GM23248 (cell line): Measurements from ENCODE around the gene RTN4RL1. TPM values are rescaled to one million over a fixed set of nuclear protein-coding genes. Genes with fewer than 3 reads are reported as not detected.

Source experiments
- DNase-seq: peaks from one replicate; pipeline ENCODE4 v3.0.0-alpha.2; 2015
- H2AFZ ChIP-seq: fragments of 200-600 bp; sonication (generic); 2 replicates; pipeline ENCODE4 v1.6.1; 2016; ENCODE audit warnings: antibody characterized with exemption
- H3F3A ChIP-seq: fragments of 200-600 bp; sonication (generic); 2 replicates; pipeline ENCODE4 v1.6.1; 2016; ENCODE audit warnings: mild to moderate bottlenecking, antibody characterized with exemption, mixed run types; ENCODE audit not compliant: insufficient read depth
- H3K27ac ChIP-seq: fragments of 200-600 bp; sonication (generic); 2 replicates; pipeline ENCODE4 v1.5.1; 2016; ENCODE audit warnings: mild to moderate bottlenecking
- H3K27me3 ChIP-seq: fragments of 200-600 bp; sonication (generic); replicated peaks from 2 replicates; pipeline ENCODE4 v1.6.1; 2016; ENCODE audit warnings: mild to moderate bottlenecking; ENCODE audit not compliant: insufficient read depth
- H3K36me3 ChIP-seq: fragments of 200-600 bp; sonication (generic); 2 replicates; pipeline ENCODE4 v1.6.1; 2016; ENCODE audit warnings: low read depth, mild to moderate bottlenecking
- H3K4me1 ChIP-seq: fragments of 200-600 bp; sonication (generic); 2 replicates; pipeline ENCODE4 v1.6.1; 2016; ENCODE audit warnings: mild to moderate bottlenecking; ENCODE audit not compliant: insufficient read depth
- H3K4me2 ChIP-seq: fragments of 200-600 bp; sonication (generic); one replicate; pipeline ENCODE4 v1.6.1; 2016; ENCODE audit warnings: mild to moderate bottlenecking; ENCODE audit not compliant: unreplicated experiment
- H3K4me3 ChIP-seq: fragments of 200-600 bp; sonication (generic); 2 replicates; pipeline ENCODE4 v1.5.1; 2016; ENCODE audit warnings: mild to moderate bottlenecking
- H3K79me2 ChIP-seq: fragments of 200-600 bp; sonication (generic); 2 replicates; pipeline ENCODE4 v1.6.1; 2016; ENCODE audit warnings: mild to moderate bottlenecking; ENCODE audit not compliant: insufficient read depth
- H3K9ac ChIP-seq: fragments of 200-600 bp; sonication (generic); 2 replicates; pipeline ENCODE4 v1.6.1; 2016; ENCODE audit warnings: mild to moderate bottlenecking
- H3K9me2 ChIP-seq: fragments of 200-600 bp; sonication (generic); 2 replicates; pipeline ENCODE4 v1.6.1; 2016; ENCODE audit warnings: mixed run types, mild to moderate bottlenecking, moderate library complexity; ENCODE audit not compliant: insufficient read depth
- H3K9me3 ChIP-seq: fragments of 200-600 bp; sonication (generic); one replicate; pipeline ENCODE4 v1.6.1; 2017; ENCODE audit warnings: low read depth
- H4K20me1 ChIP-seq: fragments of 200-600 bp; sonication (generic); 2 replicates; pipeline ENCODE4 v1.6.0; 2016; ENCODE audit not compliant: insufficient read depth
- EZH2 ChIP-seq: fragments of 200-600 bp; sonication (generic); IDR thresholded peaks from 2 replicates; pipeline ENCODE4 v1.6.1; 2018; ENCODE audit warnings: antibody characterized with exemption, mild to moderate bottlenecking; ENCODE audit not compliant: insufficient read depth, poor library complexity, severe bottlenecking
- EZH2phosphoT487 ChIP-seq: fragments of 200-600 bp; sonication (generic); IDR thresholded peaks from 2 replicates; pipeline ENCODE4 v1.6.1; 2018; ENCODE audit warnings: antibody characterized with exemption, moderate library complexity, mild to moderate bottlenecking, low read depth; ENCODE audit not compliant: insufficient read depth
- WGBS, 2 experiments: methylation state at CpG; one replicate each; pipeline ENCODE4 v1.1.6; 2015 to 2017; ENCODE audit warnings: low lambda C conversion rate in 2 of 2, low coverage in 1 of 2; ENCODE audit errors: missing lambda C conversion rate in 2 of 2; 5-methylcytosine and 5-hydroxymethylcytosine counted together
- in situ Hi-C: fragments of 300-500 bp; cut with MboI; formaldehyde crosslinking; loops from 2 replicates; pipeline ENCODE4 v1.15.0; 2020
- polyA plus RNA-seq: library from polyadenylated mRNA; unstranded; fragments of >200 nt; fragmentation: Nextera tagmentation; extraction: Ambion mirVana; gene quantifications from 2 replicates; pipeline ENCODE4 v1.2.1, GENCODE V29; 2016
- total RNA-seq: library from RNA; depleted of rRNA; stranded (reverse); fragments of >200 nt; shearing (Covaris generic); gene quantifications from 2 replicates; pipeline ENCODE4 v1.2.3, GENCODE V29; 2014; rRNA removed

The RTN4RL1 gene
- total RNA-seq (0.22 TPM in 1 of 2 replicates, not detected in the other), polyA plus RNA-seq (not detected in 2 replicates)

- DNase-seq, result peak; percentile 62
- TF ChIP-seq EZH2 (no peak), EZH2phosphoT487 (no peak)
- H3K9me2 ChIP-seq, result no peaks in the 10 kb centered on the region
- WGBS, 2 experiments, result 0 to 13% methylated on average over 3 to 36 of the region's 47 CpGs
- no peaks in the 10 kb centered on the region for H3K79me2 ChIP-seq
- H3K27me3 ChIP-seq, result peaks cover 3% of the 10 kb centered on the region
- no peaks in the 10 kb centered on the region for H3K9me3 ChIP-seq
- H3K36me3 ChIP-seq, result no peaks in the 10 kb centered on the region
- H3F3A ChIP-seq, result no peaks in the 10 kb centered on the region
- in situ Hi-C loops, result loop anchor here (5.0 kb wide), 1 partner anchor 118 kb away; no protein-coding TSS in a partner anchor
- H3K27ac ChIP-seq, result no peak within 1 kb of the TSS
- H3K9ac ChIP-seq, result peak within 1 kb of the TSS; percentile 2; the same call in 1 of the 2 replicates
- peak within 1 kb of the TSS; percentile 65 for H3K4me3 ChIP-seq
- peak within 1 kb of the TSS; percentile 73 for H2AFZ ChIP-seq
- no peaks in the 10 kb centered on the region for H4K20me1 ChIP-seq
- H3K4me1 ChIP-seq, result no peaks in the 10 kb centered on the region; the same call in 1 of the 2 replicates
- H3K4me2 ChIP-seq, result peak within 1 kb of the TSS; percentile 72
These were observed at the start of gene RTN4RL1 for GRCh38 chr17:2025220-2025621. TSS of gene RTN4RL1 (minus strand) at chr17:2025334. CDS start at chr17:2024865, 469 bp downstream.

- Histone ChIP-seq H3K9me3 (no peaks in the 10 kb centered on the region), H3K27me3 (no peaks in the 10 kb centered on the region), H3K9me2 (no peaks in the 10 kb centered on the region), H3K9ac (no peak overlapping the region), H3F3A (no peaks in the 10 kb centered on the region; the same call in 1 of the 2 replicates), H3K36me3 (peaks cover 6% of the 10 kb centered on the region; the same call in 1 of the 2 replicates), H3K79me2 (0 out of 2 replicates have a peak, but pooled peaks cover 4% of the 10 kb centered on the region), H3K4me3 (no peak overlapping the region), H3K27ac (no peak overlapping the region), H2AFZ (no peak overlapping the region), H3K4me1 (peaks cover 10% of the 10 kb centered on the region), H3K4me2 (no peak overlapping the region), H4K20me1 (no peaks in the 10 kb centered on the region)
- WGBS, 2 experiments, result 85 to 86% methylated on average over 9 to 10 of the region's 10 CpGs
- TF ChIP-seq EZH2phosphoT487 (no peak), EZH2 (no peak)
- no peak for DNase-seq
- in situ Hi-C loops, result no loop called here
These were observed 49.8 kb upstream of the RTN4RL1 start for GRCh38 chr17:2074919-2075318.

- H3F3A ChIP-seq, result peaks cover 26% of the 10 kb centered on the region
- no peaks in the 10 kb centered on the region for H3K9me2 ChIP-seq
- H3K4me1 ChIP-seq, result peaks cover 37% of the 10 kb centered on the region
- H3K36me3 ChIP-seq, result no peaks in the 10 kb centered on the region
- no peak overlapping the region for H2AFZ ChIP-seq
- TF ChIP-seq EZH2, result no peak
- no peak for TF ChIP-seq EZH2phosphoT487
- H3K9ac ChIP-seq, result no peak overlapping the region
- H3K27me3 ChIP-seq, result no peaks in the 10 kb centered on the region
- 0 out of 2 replicates have a peak, but pooled peaks cover 4% of the 10 kb centered on the region for H3K79me2 ChIP-seq
- H3K27ac ChIP-seq, result no peak overlapping the region
- no peak overlapping the region for H3K4me3 ChIP-seq
- WGBS, 2 experiments, result 86 to 88% methylated on average over 25 to 31 of the region's 31 CpGs
- H3K4me2 ChIP-seq, result no peak overlapping the region
- DNase-seq, result peak; percentile 21
- in situ Hi-C loops, result no loop called here
- no peaks in the 10 kb centered on the region for H3K9me3 ChIP-seq
- H4K20me1 ChIP-seq, result no peaks in the 10 kb centered on the region
These were observed 46.5 kb upstream of the RTN4RL1 start for GRCh38 chr17:2071455-2072281.

DNA sequence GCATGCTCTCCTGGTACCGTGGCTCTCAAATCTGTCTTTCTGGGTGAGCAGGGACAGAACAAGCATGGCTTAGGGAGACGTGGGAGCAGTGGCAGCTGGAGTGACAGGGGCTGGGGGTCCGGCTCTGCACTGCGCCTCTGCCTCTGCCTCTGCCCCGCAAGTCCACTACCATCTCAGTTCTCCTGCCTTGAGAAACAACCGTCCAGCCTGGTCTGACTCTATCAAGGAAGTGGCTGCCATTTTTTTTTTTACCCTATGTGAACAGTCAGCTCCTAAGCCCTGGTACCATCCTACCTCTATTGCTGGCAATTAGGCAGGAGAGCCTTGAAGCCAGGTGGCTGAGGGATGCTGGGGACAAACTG is 45.9 kb upstream of the RTN4RL1 start:
- in situ Hi-C loops, result no loop called here
- Histone ChIP-seq H3K4me1 (peaks cover 41% of the 10 kb centered on the region), H3K9ac (no peak overlapping the region), H3K9me2 (no peaks in the 10 kb centered on the region), H3F3A (peaks cover 33% of the 10 kb centered on the region), H3K4me2 (no peak overlapping the region), H3K36me3 (no peaks in the 10 kb centered on the region), H3K27me3 (no peaks in the 10 kb centered on the region), H3K9me3 (no peaks in the 10 kb centered on the region), H4K20me1 (no peaks in the 10 kb centered on the region), H2AFZ (no peak overlapping the region), H3K4me3 (no peak overlapping the region), H3K27ac (no peak overlapping the region), H3K79me2 (no peaks in the 10 kb centered on the region)
- TF ChIP-seq EZH2 (no peak), EZH2phosphoT487 (no peak)
- WGBS, 2 experiments, result 89 to 97% methylated on average over 6 of the region's 6 CpGs
- no peak for DNase-seq
